Measurements from ENCODE around the gene ISYNA1. TPM values are rescaled to one million over a fixed set of nuclear protein-coding genes. Genes with fewer than 3 reads are reported as not detected.

The ISYNA1 gene
- total and polyA plus RNA-seq, 2 donors (not counting 1 experiment from before 2014, with no cell fraction given): 22.6 to 28.3 TPM

GRCh38 chr19:18417250-18418028 lies 20.5 kb downstream of the ISYNA1 start:
- no peak overlapping the region for H2AFZ ChIP-seq (ENCODE audit: insufficient read depth, low read depth, low read length, poor library complexity, severe bottlenecking)
- H3K27me3 ChIP-seq (replicated peaks in 1 of 4; ENCODE audit: control extremely low read depth in 1 of 4, control insufficient read depth in 3 of 4, insufficient read depth in 4 of 4, low read length in 3 of 4): peaks cover 0 to 60% (median 34%) of the 10 kb centered on the region in 4 experiments
- peak overlapping the region; percentile 39 for H3K9ac ChIP-seq (ENCODE audit: low read length)
- peaks cover 13% of the 10 kb centered on the region for H3K79me2 ChIP-seq (ENCODE audit: control insufficient read depth, insufficient read depth, low read length)
- ChIA-PET POLR2A (interaction anchor here (0.5 to 1.1 kb wide), 6 partner anchors 20 to 1325 kb away, joined by 3 to 7 read pairs (median 3); partner anchors contain the start of gene LRRC25), CTCF (interaction anchor here (1.0 to 9.3 kb wide), 5 partner anchors 8 to 138 kb away, joined by 3 to 196 read pairs (median 10); partner anchors contain the start of genes GDF15 and LSM4)
- Mint-ChIP-seq H3K27me3 (peaks cover 41% of the 10 kb centered on the region), H3K4me3 (peak overlapping the region; percentile 85), H3K9me3 (ENCODE audit: insufficient read depth) (no peaks in the 10 kb centered on the region), H3K27ac (peak overlapping the region; percentile 70), H3K4me1 (peaks cover 60% of the 10 kb centered on the region)
- no peak for ATAC-seq (ENCODE audit: low read depth)
- peak overlapping the region in 4 of 5 experiments; percentile 2 to 67 (median 28) for H3K4me3 ChIP-seq (ENCODE audit: control extremely low read depth in 1 of 5, extremely low read depth in 1 of 5, insufficient read depth in 1 of 5, low read depth in 2 of 5, low read length in 4 of 5)
- H3K4me1 ChIP-seq (ENCODE audit: control insufficient read depth in 2 of 2, insufficient read depth in 2 of 2, low read length in 2 of 2): peaks cover 63 to 69% of the 10 kb centered on the region in 2 donors
- intact Hi-C loops (cut with micrococcal nuclease): no loop called here
- peaks cover 38% of the 10 kb centered on the region for H4K20me1 ChIP-seq (ENCODE audit: control insufficient read depth, insufficient read depth, low read length, poor library complexity, severe bottlenecking)
- under 1% methylated on average over 44 of the region's 53 CpGs for WGBS (ENCODE audit: insufficient coverage)
- H3K4me2 ChIP-seq (replicated peaks; ENCODE audit: low read depth, low read length, poor library complexity, severe bottlenecking): peak overlapping the region; percentile 97
- no peaks in the 10 kb centered on the region for H3K36me3 ChIP-seq (replicated peaks in 1 of 2; ENCODE audit: control extremely low read depth in 1 of 2, control insufficient read depth in 1 of 2, extremely low read depth in 1 of 2, insufficient read depth in 2 of 2, low read length in 1 of 2)
- TF ChIP-seq EZH2 (IDR thresholded peaks at IDR 0.05; ENCODE audit: borderline replicate concordance, insufficient read depth, low read depth, low read length, poor library complexity, severe bottlenecking): peak; percentile 55
- TF ChIP-seq CTCF (IDR thresholded peaks at IDR 0.05): no peak
- peaks cover 0 to 28% (median 0%) of the 10 kb centered on the region in 3 donors for H3K9me3 ChIP-seq (ENCODE audit: control extremely low read depth in 1 of 3, control insufficient read depth in 2 of 3, insufficient read depth in 1 of 3, low read length in 2 of 3)
- H3K27ac ChIP-seq (ENCODE audit: low read length in 2 of 2): no peak overlapping the region
- peak; percentile 68 for DNase-seq
